GM12873 (cell line): ENCODE results near the gene TRIM38.

Experiments used
- TF ChIP-seq, protein P1 (sequence below): IDR thresholded peaks from 2 replicates; pipeline ENCODE4 v1.5.1; 2012; ENCODE audit warnings: low read depth, mild to moderate bottlenecking, moderate library complexity, low read length, control low read depth; ENCODE audit not compliant: insufficient read depth; ENCODE audit errors: missing control alignments

TRIM38 gene

GRCh38 chr6:25931411-25931709 lies 31.2 kb upstream of the TRIM38 start:
- TF ChIP-seq, protein P1, sequence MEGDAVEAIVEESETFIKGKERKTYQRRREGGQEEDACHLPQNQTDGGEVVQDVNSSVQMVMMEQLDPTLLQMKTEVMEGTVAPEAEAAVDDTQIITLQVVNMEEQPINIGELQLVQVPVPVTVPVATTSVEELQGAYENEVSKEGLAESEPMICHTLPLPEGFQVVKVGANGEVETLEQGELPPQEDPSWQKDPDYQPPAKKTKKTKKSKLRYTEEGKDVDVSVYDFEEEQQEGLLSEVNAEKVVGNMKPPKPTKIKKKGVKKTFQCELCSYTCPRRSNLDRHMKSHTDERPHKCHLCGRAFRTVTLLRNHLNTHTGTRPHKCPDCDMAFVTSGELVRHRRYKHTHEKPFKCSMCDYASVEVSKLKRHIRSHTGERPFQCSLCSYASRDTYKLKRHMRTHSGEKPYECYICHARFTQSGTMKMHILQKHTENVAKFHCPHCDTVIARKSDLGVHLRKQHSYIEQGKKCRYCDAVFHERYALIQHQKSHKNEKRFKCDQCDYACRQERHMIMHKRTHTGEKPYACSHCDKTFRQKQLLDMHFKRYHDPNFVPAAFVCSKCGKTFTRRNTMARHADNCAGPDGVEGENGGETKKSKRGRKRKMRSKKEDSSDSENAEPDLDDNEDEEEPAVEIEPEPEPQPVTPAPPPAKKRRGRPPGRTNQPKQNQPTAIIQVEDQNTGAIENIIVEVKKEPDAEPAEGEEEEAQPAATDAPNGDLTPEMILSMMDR = no peak

- TF ChIP-seq, protein P1 = no peak
These were observed 28.4 kb upstream of the TRIM38 start for GRCh38 chr6:25934156-25934555.

- TF ChIP-seq, protein P1 = no peak
These were observed 27.8 kb upstream of the TRIM38 start for GRCh38 chr6:25934735-25935313.

DNA sequence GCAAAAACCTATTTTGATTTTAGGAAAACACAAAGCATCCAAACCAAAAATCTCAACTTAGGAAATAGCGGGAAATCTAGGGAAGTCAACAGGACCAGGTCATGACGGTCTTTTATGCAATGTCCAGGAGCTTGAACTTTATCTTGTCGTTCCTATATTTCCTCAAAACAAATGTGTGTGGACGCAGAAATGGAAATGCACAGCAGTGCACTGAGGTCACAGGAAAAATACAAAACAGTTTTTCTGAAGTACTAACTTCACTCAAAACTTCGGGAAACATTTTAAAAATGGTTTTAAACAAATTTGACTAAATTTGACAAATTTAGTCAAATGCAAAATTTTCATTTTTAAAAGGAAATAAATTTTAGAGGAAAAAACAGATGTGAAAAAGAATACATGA lies 26.6 kb upstream of the TRIM38 start:
- TF ChIP-seq, protein P1 = no peak

DNA sequence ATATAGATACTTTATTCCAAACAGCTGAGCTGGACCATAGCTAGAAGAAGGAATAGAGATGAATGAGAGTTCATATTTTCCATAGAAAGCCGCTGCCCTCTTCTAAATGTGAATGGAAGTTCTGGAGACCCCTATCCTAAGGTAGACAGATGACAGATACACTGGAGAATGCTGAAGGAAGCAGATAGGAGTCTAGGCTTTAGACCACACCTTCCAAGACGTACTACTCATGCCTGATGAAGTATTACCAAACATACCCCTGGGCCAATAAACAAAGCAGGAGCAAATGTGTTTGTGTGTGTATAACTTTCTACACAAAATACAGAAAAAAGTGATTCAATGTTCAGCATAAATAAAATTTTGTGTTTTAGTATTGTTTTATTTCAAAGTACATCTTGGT lies 23.0 kb upstream of the TRIM38 start:
- TF ChIP-seq, protein P1 = no peak

GRCh38 chr6:25942561-25943147 lies 19.9 kb upstream of the TRIM38 start:
- TF ChIP-seq, protein P1 = peak; percentile 61

DNA sequence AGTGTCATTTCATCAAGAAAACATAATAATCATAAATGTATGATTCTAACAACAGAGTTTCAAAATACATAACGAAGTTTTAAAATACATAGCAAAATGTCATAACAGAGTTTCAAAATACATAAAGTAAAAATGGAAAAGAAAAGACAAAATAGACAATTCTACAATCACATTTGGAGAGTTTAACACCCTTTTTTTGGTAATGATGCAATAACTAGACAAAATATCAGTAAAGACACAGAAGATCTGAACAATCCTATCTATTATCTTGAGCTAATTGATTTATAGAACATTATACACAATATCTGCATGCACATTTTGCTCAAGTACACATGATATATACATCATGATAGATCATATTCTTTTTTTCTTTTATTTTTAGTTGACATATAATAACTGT lies 18.7 kb upstream of the TRIM38 start:
- TF ChIP-seq, protein P1 = no peak
